ENCODE data around the gene RASSF7. TPM values are rescaled to one million over a fixed set of nuclear protein-coding genes. Genes with fewer than 3 reads are reported as not detected.

Gene RASSF7
- total RNA-seq, 2 experiments from 2014 or later, result 16.8 to 17.3 TPM

DNA sequence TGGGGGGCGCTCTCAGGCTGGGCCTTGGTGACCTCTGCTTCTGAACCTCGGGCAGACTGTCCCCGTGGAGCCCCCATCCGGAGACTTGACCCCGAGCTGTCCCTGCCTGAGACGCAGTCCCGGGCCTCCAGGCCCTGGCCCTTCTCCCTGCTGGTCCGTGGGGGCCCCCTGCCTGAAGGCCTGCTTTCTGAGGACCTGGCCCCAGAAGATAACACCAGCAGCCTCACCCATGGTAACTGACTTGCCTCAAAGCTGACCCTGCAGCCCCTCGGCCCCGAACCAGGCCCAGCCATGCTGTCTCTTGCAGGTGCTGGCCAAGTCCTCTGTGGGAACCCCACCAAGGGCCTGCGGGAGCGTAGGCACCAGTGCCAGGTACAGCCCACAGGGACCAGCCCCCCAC is 9.2 kb upstream of the RASSF7 start:
- Mint-ChIP-seq H3K27me3 (peaks cover 2% of the 10 kb centered on the region), H3K27ac (no peak overlapping the region), H3K9me3 (no peaks in the 10 kb centered on the region), H3K4me3 (no peak overlapping the region), H3K36me3 (ENCODE audit: low read depth) (no peaks in the 10 kb centered on the region), H3K4me1 (ENCODE audit: low read depth) (peaks cover 2% of the 10 kb centered on the region)
- DNase-seq (no peak), ATAC-seq (no peak)
- intact Hi-C loops (cut with micrococcal nuclease), result no loop called here
- CTCF ChIA-PET, result interaction anchor here (1.4 kb wide), 1 partner anchor 172 kb away, joined by 4 read pairs; no protein-coding TSS in a partner anchor
- TF ChIP-seq CTCF (IDR thresholded peaks at IDR 0.05), result no peak
- POLR2A ChIA-PET, result interaction anchor here (0.7 to 0.9 kb wide), 3 partner anchors 14 to 59 kb away, joined by 3 to 4 read pairs (median 3); partner anchors contain the start of gene LRRC56

DNA sequence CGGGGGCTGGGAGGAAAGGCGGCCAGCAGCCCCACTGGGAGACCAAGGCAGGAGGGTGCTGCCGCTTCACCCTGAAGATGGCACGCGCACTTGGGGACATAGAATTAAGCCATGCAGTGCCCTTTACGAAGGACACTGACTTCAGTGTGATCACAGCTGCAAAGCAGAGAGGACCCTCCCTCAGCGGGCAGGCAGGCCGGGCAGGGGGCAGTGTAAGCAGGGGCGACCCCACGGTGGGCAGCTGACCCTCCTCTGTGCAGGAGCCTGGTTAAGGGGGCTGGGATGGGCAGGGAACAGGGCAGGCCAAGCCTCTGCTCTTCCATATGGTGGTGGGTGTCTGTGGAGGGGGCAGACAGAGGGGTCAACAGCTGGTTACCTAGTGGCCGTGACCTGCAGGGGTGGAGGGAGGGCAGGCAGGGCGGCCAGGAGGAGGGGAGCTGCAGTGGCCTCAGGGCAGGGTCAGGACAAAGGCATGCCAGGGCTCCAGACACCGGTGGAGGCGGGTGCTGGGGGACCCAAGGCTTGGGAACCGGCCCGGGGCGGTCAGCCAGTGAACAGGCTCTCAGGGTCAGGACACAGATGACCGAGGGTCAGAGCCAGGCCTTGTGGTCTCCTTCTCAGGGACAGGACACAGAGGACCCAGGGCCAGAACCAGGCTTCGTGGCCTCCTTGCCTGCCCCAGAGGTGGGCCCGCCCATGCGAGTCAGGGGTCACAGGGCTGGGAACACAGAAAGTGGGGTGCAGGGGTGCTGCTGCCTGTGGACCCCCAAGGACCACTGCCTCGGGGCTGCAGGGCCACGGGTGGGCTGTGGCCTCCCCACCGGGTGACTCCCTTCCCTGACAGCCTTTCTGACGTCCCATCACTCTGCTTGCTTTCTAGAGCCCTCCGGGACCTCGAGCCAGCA is 7.4 kb upstream of the RASSF7 start:
- TF ChIP-seq CTCF (IDR thresholded peaks at IDR 0.05), result no peak
- H3K27me3 Mint-ChIP-seq, result peaks cover 2% of the 10 kb centered on the region
- ATAC-seq (no peak), DNase-seq (no peak)
- POLR2A ChIA-PET, result interaction anchor here (0.8 to 1.3 kb wide), 3 partner anchors 15 to 173 kb away, joined by 3 to 4 read pairs (median 3); no protein-coding TSS in a partner anchor
- no peak overlapping the region for H3K4me3 Mint-ChIP-seq
- no peaks in the 10 kb centered on the region for H3K36me3 Mint-ChIP-seq (ENCODE audit: low read depth)
- H3K4me1 Mint-ChIP-seq (ENCODE audit: low read depth), result peaks cover 2% of the 10 kb centered on the region
- H3K27ac Mint-ChIP-seq, result no peak overlapping the region
- H3K9me3 Mint-ChIP-seq, result no peaks in the 10 kb centered on the region
- CTCF ChIA-PET, result interaction anchor here (0.9 to 4.2 kb wide), 4 partner anchors 12 to 173 kb away, joined by 3 to 73 read pairs (median 4); no protein-coding TSS in a partner anchor
- intact Hi-C loops (cut with micrococcal nuclease), result no loop called here

DNA sequence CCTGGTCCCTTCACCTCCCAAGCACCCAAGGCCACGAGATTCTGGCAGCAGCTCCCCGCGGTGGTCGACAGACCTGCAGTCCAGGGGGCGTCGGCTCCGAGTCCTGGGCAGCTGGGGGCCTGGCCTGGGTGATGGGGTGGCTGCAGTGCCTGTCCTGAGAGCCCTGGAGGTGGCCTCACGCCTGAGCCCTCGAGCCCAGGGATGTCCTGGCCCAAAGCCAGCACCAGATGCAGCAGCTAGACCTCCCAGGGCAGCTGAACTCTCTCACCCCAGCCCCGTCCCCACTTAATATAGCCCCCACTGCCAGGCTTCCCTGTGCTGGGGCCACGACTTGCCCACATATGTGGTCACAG is 6.8 kb upstream of the RASSF7 start:
- no peak for ATAC-seq
- Mint-ChIP-seq H3K9me3 (no peaks in the 10 kb centered on the region), H3K4me1 (ENCODE audit: low read depth) (peaks cover 2% of the 10 kb centered on the region), H3K36me3 (ENCODE audit: low read depth) (no peaks in the 10 kb centered on the region), H3K4me3 (no peak overlapping the region), H3K27ac (no peak overlapping the region), H3K27me3 (peaks cover 2% of the 10 kb centered on the region)
- intact Hi-C loops (cut with micrococcal nuclease), result no loop called here
- POLR2A ChIA-PET, result interaction anchor here (0.8 to 1.8 kb wide), 3 partner anchors 34 to 172 kb away, joined by 3 to 6 read pairs (median 4); no protein-coding TSS in a partner anchor
- CTCF ChIA-PET, result interaction anchor here (0.9 to 4.2 kb wide), 8 partner anchors 13 to 170 kb away, joined by 3 to 73 read pairs (median 4); no protein-coding TSS in a partner anchor
- DNase-seq, result no peak
- TF ChIP-seq CTCF (IDR thresholded peaks at IDR 0.05), result no peak

DNA sequence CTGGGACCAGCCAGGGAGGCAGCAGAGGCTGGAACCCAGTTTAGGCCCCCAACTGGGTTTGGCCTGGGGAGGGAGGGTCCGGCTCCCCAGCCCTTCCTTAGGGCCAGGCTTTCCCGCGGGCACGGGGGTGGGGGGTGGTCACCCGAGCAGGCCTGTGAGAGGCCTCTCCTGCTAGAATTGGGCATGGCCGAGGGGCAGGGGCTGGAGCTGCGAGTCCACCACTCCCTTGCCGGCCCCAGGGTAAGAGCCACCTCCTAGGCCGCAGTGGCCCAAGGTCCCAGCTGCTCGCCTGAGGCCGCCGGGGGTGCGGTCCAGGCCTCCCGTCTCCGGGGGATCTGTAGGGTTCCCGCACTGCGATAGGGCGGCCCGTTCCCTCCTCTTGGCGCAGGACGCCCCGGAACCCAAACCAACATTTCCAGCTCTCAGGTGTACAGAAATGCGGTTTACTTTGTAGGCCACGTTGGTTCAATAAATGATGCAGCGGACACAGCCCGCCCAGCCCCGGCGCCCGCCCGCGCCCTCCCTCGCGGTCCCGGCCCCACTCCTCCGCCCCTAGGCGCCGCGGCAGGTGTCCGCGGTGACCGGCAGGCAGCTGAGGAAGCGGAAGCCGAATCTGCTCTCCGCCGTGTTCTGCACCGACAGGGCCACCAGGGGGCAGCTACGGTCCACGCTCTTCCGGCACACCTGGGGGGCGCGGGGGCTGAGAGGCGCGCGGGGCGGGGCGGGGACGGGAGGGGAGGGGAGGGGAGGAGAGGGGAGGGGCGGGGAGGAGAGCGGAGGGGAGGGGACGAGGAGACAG is 6.1 kb upstream of the RASSF7 start:
- peak; percentile 79 for DNase-seq
- H3K4me3 Mint-ChIP-seq, result peak overlapping the region; percentile 10
- POLR2A ChIA-PET, result interaction anchor here (0.6 to 1.8 kb wide), 5 partner anchors 22 to 171 kb away, joined by 3 to 6 read pairs (median 4); no protein-coding TSS in a partner anchor

More for the DNA sequence above, 6.1 kb upstream of the RASSF7 start:
- Mint-ChIP-seq H3K27me3 (peaks cover 2% of the 10 kb centered on the region), H3K36me3 (ENCODE audit: low read depth) (no peaks in the 10 kb centered on the region), H3K4me1 (ENCODE audit: low read depth) (peaks cover 2% of the 10 kb centered on the region), H3K9me3 (no peaks in the 10 kb centered on the region), H3K27ac (no peak overlapping the region)
- peak; percentile 49 for TF ChIP-seq CTCF (IDR thresholded peaks at IDR 0.05)
- CTCF ChIA-PET, result interaction anchor here (0.6 to 4.2 kb wide), 21 partner anchors 9 to 212 kb away, joined by 3 to 73 read pairs (median 4); partner anchors contain the start of genes HRAS and SCT
- peak; percentile 86 for ATAC-seq
- intact Hi-C loops (cut with micrococcal nuclease), result loop anchor here (5.0 kb wide), 1 partner anchor 173 kb away; no protein-coding TSS in a partner anchor
